ENCODE data around the gene TULP4.

The TULP4 gene

GRCh38 chr6:158270389-158271127, 41.7 kb upstream of the TULP4 start:
- no peak for DNase-seq (ENCODE audit: low spot score)
- TF ChIP-seq CTCF (IDR thresholded peaks at IDR 0.05; ENCODE audit: borderline replicate concordance, control extremely low read depth, extremely low read depth, insufficient read depth, missing control alignments) = no peak
- in situ Hi-C loops (cut with MboI; ENCODE audit: low sequenced_read_pairs, unreplicated experiment) = no loop called here

- in situ Hi-C loops (cut with MboI; ENCODE audit: low sequenced_read_pairs, unreplicated experiment) = no loop called here
- no peak for DNase-seq (ENCODE audit: low spot score)
- no peak for TF ChIP-seq CTCF (IDR thresholded peaks at IDR 0.05; ENCODE audit: borderline replicate concordance, control extremely low read depth, extremely low read depth, insufficient read depth, missing control alignments)
Measured at GRCh38 chr6:158272324-158272723, 39.9 kb upstream of the TULP4 start.

GRCh38 chr6:158278004-158278403, 34.3 kb upstream of the TULP4 start:
- TF ChIP-seq CTCF (IDR thresholded peaks at IDR 0.05; ENCODE audit: borderline replicate concordance, control extremely low read depth, extremely low read depth, insufficient read depth, missing control alignments) = no peak
- DNase-seq (ENCODE audit: low spot score) = no peak
- in situ Hi-C loops (cut with MboI; ENCODE audit: low sequenced_read_pairs, unreplicated experiment) = no loop called here

GRCh38 chr6:158279615-158280014, 32.6 kb upstream of the TULP4 start:
- in situ Hi-C loops (cut with MboI; ENCODE audit: low sequenced_read_pairs, unreplicated experiment) = no loop called here

GRCh38 chr6:158283304-158283980, 28.8 kb upstream of the TULP4 start:
- DNase-seq (ENCODE audit: low spot score) = no peak
- no peak for TF ChIP-seq CTCF (IDR thresholded peaks at IDR 0.05; ENCODE audit: borderline replicate concordance, control extremely low read depth, extremely low read depth, insufficient read depth, missing control alignments)
- in situ Hi-C loops (cut with MboI; ENCODE audit: low sequenced_read_pairs, unreplicated experiment) = no loop called here

More at GRCh38 chr6:158279615-158280014, 32.6 kb upstream of the TULP4 start:
- no peak for TF ChIP-seq CTCF (IDR thresholded peaks at IDR 0.05; ENCODE audit: borderline replicate concordance, control extremely low read depth, extremely low read depth, insufficient read depth, missing control alignments)
- DNase-seq (ENCODE audit: low spot score) = no peak

GRCh38 chr6:158284007-158284875, 28.0 kb upstream of the TULP4 start:
- TF ChIP-seq CTCF (IDR thresholded peaks at IDR 0.05; ENCODE audit: borderline replicate concordance, control extremely low read depth, extremely low read depth, insufficient read depth, missing control alignments) = no peak
- in situ Hi-C loops (cut with MboI; ENCODE audit: low sequenced_read_pairs, unreplicated experiment) = no loop called here
- DNase-seq (ENCODE audit: low spot score) = no peak

All from GM13976 (cell line).